Hematopoietic multipotent progenitor cell treated with erythropoietin and hydrocortisone succinate and interleukin-3 and kit ligand, for 6 days (in vitro differentiated cells): ENCODE measurements around the gene TTLL13.

ENCODE experiments used
- DNase-seq: peaks from one replicate; pipeline ENCODE4 v3.0.0-alpha.2; 2015

TTLL13 gene

GRCh38 chr15:90249203-90249863, at the start of gene TTLL13:
TTLL13 (plus strand) TSS chr15:90249556; CDS start chr15:90250631, 1,075 bp downstream.
- DNase-seq = peak; percentile 95

GRCh38 chr15:90200534-90201129, 48.7 kb upstream of the TTLL13 start:
- no peak for DNase-seq

- DNase-seq = peak; percentile 88
These were observed 48.0 kb upstream of the TTLL13 start, which contains the start of gene SEMA4B for GRCh38 chr15:90201130-90201943. SEMA4B (plus strand) TSS chr15:90201330; CDS start chr15:90201579, 249 bp downstream.

- no peak for DNase-seq
These were observed 47.4 kb upstream of the TTLL13 start for GRCh38 chr15:90201944-90202375.

- DNase-seq = no peak
These were observed 46.4 kb upstream of the TTLL13 start for GRCh38 chr15:90202929-90203328.

GRCh38 chr15:90203473-90203872, 45.9 kb upstream of the TTLL13 start:
- DNase-seq = no peak

- DNase-seq = no peak
These were observed 45.4 kb upstream of the TTLL13 start for GRCh38 chr15:90203922-90204321.

- no peak for DNase-seq
These were observed 44.1 kb upstream of the TTLL13 start for GRCh38 chr15:90205050-90205848.

- peak; percentile 66 for DNase-seq
These were observed 43.5 kb upstream of the TTLL13 start for GRCh38 chr15:90205886-90206285.

GRCh38 chr15:90207252-90207651, 42.1 kb upstream of the TTLL13 start:
- DNase-seq = no peak

- no peak for DNase-seq
These were observed 41.0 kb upstream of the TTLL13 start for GRCh38 chr15:90208356-90208755.

- DNase-seq = no peak
These were observed 39.8 kb upstream of the TTLL13 start for GRCh38 chr15:90209591-90209990.

GRCh38 chr15:90210593-90210992, 38.8 kb upstream of the TTLL13 start:
- DNase-seq = no peak

- DNase-seq = no peak
These were observed 38.3 kb upstream of the TTLL13 start for GRCh38 chr15:90211009-90211408.

GRCh38 chr15:90211440-90212143, 37.8 kb upstream of the TTLL13 start:
- DNase-seq = peak; percentile 51

GRCh38 chr15:90212221-90213098, 36.9 kb upstream of the TTLL13 start:
- no peak for DNase-seq

- DNase-seq = peak; percentile 61
These were observed 36.1 kb upstream of the TTLL13 start for GRCh38 chr15:90213122-90213817.

- no peak for DNase-seq
These were observed 35.5 kb upstream of the TTLL13 start for GRCh38 chr15:90213818-90214204.

GRCh38 chr15:90214553-90215196, 34.7 kb upstream of the TTLL13 start:
- no peak for DNase-seq
